ENCODE data around the gene MKKS. TPM values are rescaled to one million over a fixed set of nuclear protein-coding genes. Genes with fewer than 3 reads are reported as not detected.

The MKKS gene
- total and polyA plus RNA-seq, 2 of the 13 experiments (the other 11 are each of a cell fraction or from before 2014, with no cell fraction given): 26.7 to 34.5 TPM

- H3K36me3 ChIP-seq (replicated peaks in 1 of 2; ENCODE audit: control insufficient read depth in 1 of 2, insufficient read depth in 2 of 2, low read length in 2 of 2): no peaks in the 10 kb centered on the region
- FAIRE-seq (no peak), ATAC-seq (peak; percentile 43; the same call in 2 of the 3 replicates), DNase-seq (ENCODE audit: low spot score) (no peak)
- H3K27me3 ChIP-seq (ENCODE audit: control insufficient read depth in 1 of 2, insufficient read depth in 2 of 2, low read length in 2 of 2): no peaks in the 10 kb centered on the region
- H3K27ac ChIP-seq (ENCODE audit: extremely low read length, insufficient read depth, low read length): no peak overlapping the region
- no peaks in the 10 kb centered on the region for H3K9me3 ChIP-seq (ENCODE audit: low read length)
- H2AFZ ChIP-seq (ENCODE audit: low read length): no peak overlapping the region
- in situ Hi-C loops (cut with HindIII; ENCODE audit: extremely low pct_ligation_motif_present, low pct_unique_long_range_greater_than_20kb) (no loop called here), intact Hi-C loops (cut with micrococcal nuclease; ENCODE audit: unreplicated experiment) (no loop called here)
- no peaks in the 10 kb centered on the region for H3K79me2 ChIP-seq (ENCODE audit: insufficient read depth, low read length)
- POLR2A ChIA-PET: interaction anchor here (1.0 kb wide), 1 partner anchor 74 kb away, joined by 3 read pairs; the partner anchor contains the start of gene MKKS
- no peak overlapping the region for H3K4me3 ChIP-seq (replicated peaks in 1 of 3; ENCODE audit: insufficient read depth in 1 of 3, low read depth in 2 of 3, low read length in 3 of 3)
- BruUV-seq (replicated peaks): no TSS peak
- CTCF ChIA-PET (ENCODE audit: low intra/inter-chr PET ratio, low total read pairs): no interaction called here
- H3K9ac ChIP-seq (ENCODE audit: insufficient read depth, low read depth, low read length): no peak overlapping the region
- no peak for TF ChIP-seq ZUFSP (CRISPR knock-in tag; IDR thresholded peaks at IDR 0.05; ENCODE audit: borderline replicate concordance)
- no peak for TF ChIP-seq ZNF468 (CRISPR knock-in tag; IDR thresholded peaks at IDR 0.05)
- TF ChIP-seq HMGA1 (CRISPR knock-in tag; conservative IDR thresholded peaks at IDR 0.05): no peak
- TF ChIP-seq RERE (CRISPR knock-in tag; IDR thresholded peaks at IDR 0.05; ENCODE audit: low read depth): no peak
- TF ChIP-seq ELF3 (CRISPR knock-in tag; IDR thresholded peaks at IDR 0.05): 0 out of 2 replicates have a peak, but pooled peaks have one; percentile 27
- TF ChIP-seq NFE2 (CRISPR knock-in tag; IDR thresholded peaks at IDR 0.05): no peak
- TF ChIP-seq ARID5B (CRISPR knock-in tag; IDR thresholded peaks at IDR 0.05): peak; percentile 37; the same call in 1 of the 2 replicates
- TF ChIP-seq CREM (IDR thresholded peaks at IDR 0.05): 0 out of 2 replicates have a peak, but pooled peaks have one; percentile 13
- TF ChIP-seq CREM (CRISPR knock-in tag; IDR thresholded peaks at IDR 0.05): no peak
- TF ChIP-seq ZNF564 (CRISPR knock-in tag; IDR thresholded peaks at IDR 0.05): no peak
- WGBS (ENCODE audit: low lambda C conversion rate): 33% methylated on average over 2 of the region's 2 CpGs
- H3K4me2 ChIP-seq (ENCODE audit: low read depth, low read length): 0 out of 2 replicates have a peak overlapping the region, but pooled peaks have one; percentile 0
- H3K4me1 ChIP-seq (ENCODE audit: insufficient read depth, low read length): peaks cover 50% of the 10 kb centered on the region
- H4K20me1 ChIP-seq (ENCODE audit: insufficient read depth, low read length): no peaks in the 10 kb centered on the region
Measured at GRCh38 chr20:10359621-10360040, 74.4 kb downstream of the MKKS start.

Measured in HepG2 (cell line).